Aorta (tissue), 5 donors: ENCODE measurements around the gene OR2W1. TPM values are rescaled to one million over a fixed set of nuclear protein-coding genes. Genes with fewer than 3 reads are reported as not detected.

Source experiments
- ATAC-seq: fragments of 200-7000 bp; cut with Tn5 transposase; one replicate; pipeline ENCODE4 v1.9.1; 2022; ENCODE audit warnings: moderate library complexity; ENCODE audit not compliant: low FRiP score
- DNase-seq, 2 donors: peaks; one replicate each; pipeline ENCODE4 v3.0.0-alpha.2; 2020
- H3K27ac ChIP-seq, 2 donors: one replicate each; pipeline ENCODE4 v1.5.1; 2013; ENCODE audit warnings: low read length in 2 of 2, mild to moderate bottlenecking in 2 of 2, moderate library complexity in 2 of 2, control low read depth in 1 of 2, inconsistent platforms in 1 of 2, low read depth in 1 of 2
- H3K27me3 ChIP-seq, 2 donors: one replicate each; pipeline ENCODE4 v1.6.1; 2013; ENCODE audit warnings: control low read depth in 1 of 2, low read length in 1 of 2, mild to moderate bottlenecking in 1 of 2, moderate library complexity in 1 of 2; ENCODE audit not compliant: insufficient read depth in 2 of 2, control insufficient read depth in 1 of 2
- H3K36me3 ChIP-seq, 2 donors: one replicate each; pipeline ENCODE4 v1.6.1; 2013; ENCODE audit warnings: control low read depth in 1 of 2, low read length in 1 of 2, mild to moderate bottlenecking in 1 of 2; ENCODE audit not compliant: insufficient read depth in 2 of 2, control insufficient read depth in 1 of 2
- H3K4me1 ChIP-seq, 2 donors: one replicate each; pipeline ENCODE4 v1.6.1; 2013; ENCODE audit warnings: low read length in 2 of 2, control low read depth in 1 of 2, mild to moderate bottlenecking in 1 of 2, moderate library complexity in 1 of 2; ENCODE audit not compliant: insufficient read depth in 2 of 2, control insufficient read depth in 1 of 2
- H3K4me3 ChIP-seq, 2 donors: one replicate each; pipeline ENCODE4 v1.5.1; 2013; ENCODE audit warnings: low read length in 2 of 2, control low read depth in 1 of 2, mild to moderate bottlenecking in 1 of 2
- H3K9me3 ChIP-seq: one replicate; pipeline ENCODE4 v1.6.1; 2013; ENCODE audit warnings: mild to moderate bottlenecking, low read length; ENCODE audit not compliant: control insufficient read depth
- WGBS, 2 donors: extraction: QIAGEN DNeasy Blood & Tissue Kit; methylation state at CpG; one replicate each; pipeline ENCODE4 v1.1.7; 2013; 5-methylcytosine and 5-hydroxymethylcytosine counted together
- intact Hi-C, 2 donors: fragments of 100-400 bp; cut with DNase I; formaldehyde crosslinking; loops; one replicate each; pipeline versions ENCODE4 v1.14.2 to v1.15.0; 2022
- polyA plus RNA-seq, 2 donors: library from polyadenylated mRNA; stranded (reverse); fragments of 200-250 nt; gene quantifications; one replicate each; pipeline ENCODE4 v1.2.3, GENCODE V29; 2013
- total RNA-seq, 2 donors: library from RNA; stranded (reverse); fragmentation: NEBNext Ultra II Directional; extraction: Animal tissue kit (Norgen Biotek cat#: 25700); gene quantifications; one replicate each; pipeline ENCODE4 v1.2.1, GENCODE V29; 2021
- donor health status: healthy with polysubstance abuse.
- donor health status: Bipolar disorder and iron deficiency.
- donor health status: DM: no; HTN: no; CAD: no.
- donor health status: DM: no; HTN: no; CAD: no.
- donor health status: DM: yes; HTN: yes; CAD: no.

The OR2W1 gene
- total and polyA plus RNA-seq, 4 donors = not detected

DNA sequence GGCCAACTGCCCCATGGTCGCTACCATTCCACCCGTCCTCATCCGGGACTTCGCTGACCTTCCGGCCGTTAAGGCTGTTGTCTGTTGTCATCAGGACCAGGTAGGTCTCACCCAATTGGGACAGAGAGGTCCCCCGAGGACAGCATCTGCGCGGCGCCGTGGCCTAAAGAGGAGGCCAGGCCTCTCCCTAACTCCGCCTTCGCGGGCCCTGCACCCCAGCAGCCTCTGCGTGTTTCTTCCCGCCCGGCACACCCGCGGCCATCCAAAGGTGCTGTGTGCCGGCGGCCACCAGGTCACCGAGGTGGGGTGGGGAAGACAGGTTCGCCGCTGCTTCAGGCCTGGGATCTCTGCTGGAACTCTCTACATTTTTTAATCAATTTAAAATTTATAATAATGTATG, 9.0 kb downstream of the OR2W1 start:
- no peak overlapping the region for H3K4me3 ChIP-seq
- ATAC-seq (no peak), DNase-seq (no peak)
- H3K27me3 ChIP-seq = no peaks in the 10 kb centered on the region
- intact Hi-C loops = no loop called here
- WGBS, 2 donors = 89 to 92% methylated on average over 24 of the region's 24 CpGs
- H3K4me1 ChIP-seq = no peaks in the 10 kb centered on the region
- no peaks in the 10 kb centered on the region for H3K36me3 ChIP-seq
- H3K9me3 ChIP-seq = no peaks in the 10 kb centered on the region
- H3K27ac ChIP-seq = no peak overlapping the region

- Histone ChIP-seq H3K36me3 (no peaks in the 10 kb centered on the region), H3K27ac (no peak overlapping the region), H3K4me3 (no peak overlapping the region), H3K9me3 (no peaks in the 10 kb centered on the region), H3K27me3 (no peaks in the 10 kb centered on the region), H3K4me1 (no peaks in the 10 kb centered on the region)
- WGBS, 2 donors = 86 to 88% methylated on average over 13 of the region's 13 CpGs
- DNase-seq = no peak
- ATAC-seq = no peak
- intact Hi-C loops = no loop called here
These were observed 16.2 kb downstream of the OR2W1 start for GRCh38 chr6:29028821-29029220.

DNA sequence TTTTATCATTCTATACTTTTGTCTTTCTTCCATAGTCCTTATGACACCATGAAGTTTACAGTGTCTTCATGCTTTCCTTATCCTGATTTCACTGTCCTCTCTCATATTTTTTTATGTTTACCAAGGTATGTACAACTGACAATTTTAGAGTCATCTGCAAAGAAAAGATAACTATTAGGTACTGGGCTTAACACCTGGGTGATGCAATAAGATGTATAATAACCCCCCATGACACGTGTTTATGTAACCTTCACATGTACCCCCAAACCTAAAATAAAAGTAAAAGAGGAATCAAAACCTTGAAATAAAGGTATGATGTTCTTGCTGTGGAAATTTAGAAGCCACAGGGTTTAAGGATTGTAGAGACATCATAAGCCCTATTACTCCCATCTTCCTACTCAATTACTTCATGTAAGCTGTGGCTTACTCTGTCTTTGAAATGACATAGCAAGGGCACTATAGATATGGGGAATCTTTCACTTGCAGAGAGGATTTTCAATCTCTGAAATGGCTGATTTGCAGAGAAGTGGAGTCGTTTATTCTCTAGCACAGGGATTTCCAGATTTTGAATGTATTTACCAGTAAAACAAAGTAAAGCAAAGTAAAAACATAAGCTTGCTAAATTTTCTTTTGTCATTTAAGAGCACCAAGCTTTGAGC, 18.9 kb downstream of the OR2W1 start:
- Histone ChIP-seq H3K27ac (no peak overlapping the region), H3K36me3 (no peaks in the 10 kb centered on the region), H3K27me3 (no peaks in the 10 kb centered on the region), H3K9me3 (no peaks in the 10 kb centered on the region), H3K4me3 (no peak overlapping the region), H3K4me1 (no peaks in the 10 kb centered on the region)
- DNase-seq (no peak), ATAC-seq (no peak)
- WGBS, 2 donors = 42 to 51% methylated on average over 2 of the region's 2 CpGs
- intact Hi-C loops = no loop called here

DNA sequence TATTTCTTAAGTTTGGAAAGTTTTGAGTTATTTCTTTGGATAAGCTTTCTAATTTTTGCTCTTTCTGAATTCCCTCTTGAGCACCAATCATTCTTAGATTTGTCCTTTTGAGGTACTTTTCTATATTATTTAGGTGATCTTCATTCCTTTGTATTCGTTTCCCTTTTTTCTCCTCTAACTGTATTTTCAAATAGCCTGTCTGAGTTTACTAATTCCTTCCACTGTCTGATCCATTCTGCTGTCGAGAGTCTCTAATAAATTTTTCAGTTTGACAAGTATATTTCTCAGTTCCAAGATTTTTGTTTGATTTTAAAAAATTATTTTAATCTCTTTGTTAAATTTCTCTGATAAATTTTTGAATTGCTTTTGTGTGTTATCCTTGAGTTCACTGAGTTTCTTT, 23.5 kb downstream of the OR2W1 start:
- Histone ChIP-seq H3K27me3 (no peaks in the 10 kb centered on the region), H3K36me3 (no peaks in the 10 kb centered on the region), H3K27ac (no peak overlapping the region), H3K4me3 (no peak overlapping the region), H3K4me1 (no peaks in the 10 kb centered on the region), H3K9me3 (no peaks in the 10 kb centered on the region)
- DNase-seq (no peak), ATAC-seq (no peak)
- intact Hi-C loops = no loop called here
- WGBS, 2 donors = 68 to 72% methylated on average over 2 of the region's 2 CpGs

GRCh38 chr6:29019629-29020028, 25.3 kb downstream of the OR2W1 start:
- ATAC-seq (no peak), DNase-seq (no peak)
- Histone ChIP-seq H3K9me3 (no peaks in the 10 kb centered on the region), H3K36me3 (no peaks in the 10 kb centered on the region), H3K4me1 (no peaks in the 10 kb centered on the region), H3K4me3 (no peak overlapping the region), H3K27ac (no peak overlapping the region), H3K27me3 (no peaks in the 10 kb centered on the region)
- intact Hi-C loops = loop anchor here in 1 of 2 donors (5.0 kb wide), 2 partner anchors 182 to 332 kb away; no protein-coding TSS in a partner anchor
- 60 to 63% methylated on average over 2 of the region's 2 CpGs for WGBS, 2 donors

GRCh38 chr6:29017428-29017802, 27.6 kb downstream of the OR2W1 start:
- no peaks in the 10 kb centered on the region for H3K27me3 ChIP-seq
- H3K36me3 ChIP-seq = no peaks in the 10 kb centered on the region
- no peak for ATAC-seq

DNA sequence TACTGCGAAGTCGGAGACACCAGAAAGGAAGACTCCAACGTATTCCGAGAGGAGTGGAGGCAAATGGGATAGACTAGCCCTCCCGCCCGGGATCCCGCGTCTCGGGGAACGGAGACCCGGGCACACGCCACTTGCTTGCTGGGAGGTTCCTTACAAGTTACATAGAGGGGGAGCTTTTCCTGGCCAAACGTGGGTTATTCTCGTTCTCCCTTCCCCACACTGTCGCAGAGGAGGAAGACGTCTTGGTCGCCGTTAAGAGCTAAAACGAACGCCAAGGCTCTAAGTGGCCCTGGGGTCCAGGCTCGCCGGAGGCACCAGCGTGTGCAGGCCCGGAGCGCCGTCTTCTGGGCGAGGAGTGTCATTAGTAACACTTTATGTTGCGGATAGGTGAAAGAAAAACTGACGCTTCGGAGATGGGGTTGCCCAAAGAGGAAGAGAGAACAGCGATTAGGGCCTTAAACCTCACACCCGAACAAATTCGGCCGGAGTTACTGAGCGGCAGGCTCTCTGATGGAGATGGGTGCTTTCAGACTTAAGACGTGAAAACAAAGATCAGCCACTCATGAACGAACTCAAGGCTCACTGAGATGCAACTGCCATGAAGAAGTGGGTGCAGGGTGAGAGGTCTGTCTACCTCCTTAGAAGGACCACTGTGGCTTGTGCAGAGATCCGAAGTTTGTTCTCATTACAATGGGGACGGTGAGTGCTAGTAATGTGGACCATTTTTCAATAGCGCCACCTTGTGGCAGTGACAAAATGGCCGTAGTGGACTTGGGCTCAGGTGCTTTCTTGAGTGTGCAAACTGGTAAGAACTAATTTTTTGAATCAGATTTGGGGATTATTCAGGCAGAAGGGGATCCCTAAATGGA, 28.2 kb downstream of the OR2W1 start:
- intact Hi-C loops = loop anchor here (1.0 to 5.0 kb wide), 4 partner anchors 179 to 330 kb away; no protein-coding TSS in a partner anchor
- ATAC-seq = peak; percentile 93
- WGBS, 2 donors = 0% methylated on average over 41 of the region's 41 CpGs
- no peaks in the 10 kb centered on the region for H3K36me3 ChIP-seq
- no peak overlapping the region for H3K27ac ChIP-seq
- H3K4me3 ChIP-seq = peak overlapping the region; percentile 7 to 64
- H3K9me3 ChIP-seq = no peaks in the 10 kb centered on the region
- H3K27me3 ChIP-seq = no peaks in the 10 kb centered on the region
- no peaks in the 10 kb centered on the region for H3K4me1 ChIP-seq
- DNase-seq = peak; percentile 78 to 89

More at GRCh38 chr6:29017428-29017802, 27.6 kb downstream of the OR2W1 start:
- intact Hi-C loops = loop anchor here (1.0 to 5.0 kb wide), 3 partner anchors 180 to 330 kb away; no protein-coding TSS in a partner anchor
- Histone ChIP-seq H3K9me3 (no peaks in the 10 kb centered on the region), H3K4me3 (no peak overlapping the region), H3K4me1 (no peaks in the 10 kb centered on the region), H3K27ac (no peak overlapping the region)
- DNase-seq = no peak
- WGBS, 2 donors = 31 to 32% methylated on average over 3 of the region's 3 CpGs

DNA sequence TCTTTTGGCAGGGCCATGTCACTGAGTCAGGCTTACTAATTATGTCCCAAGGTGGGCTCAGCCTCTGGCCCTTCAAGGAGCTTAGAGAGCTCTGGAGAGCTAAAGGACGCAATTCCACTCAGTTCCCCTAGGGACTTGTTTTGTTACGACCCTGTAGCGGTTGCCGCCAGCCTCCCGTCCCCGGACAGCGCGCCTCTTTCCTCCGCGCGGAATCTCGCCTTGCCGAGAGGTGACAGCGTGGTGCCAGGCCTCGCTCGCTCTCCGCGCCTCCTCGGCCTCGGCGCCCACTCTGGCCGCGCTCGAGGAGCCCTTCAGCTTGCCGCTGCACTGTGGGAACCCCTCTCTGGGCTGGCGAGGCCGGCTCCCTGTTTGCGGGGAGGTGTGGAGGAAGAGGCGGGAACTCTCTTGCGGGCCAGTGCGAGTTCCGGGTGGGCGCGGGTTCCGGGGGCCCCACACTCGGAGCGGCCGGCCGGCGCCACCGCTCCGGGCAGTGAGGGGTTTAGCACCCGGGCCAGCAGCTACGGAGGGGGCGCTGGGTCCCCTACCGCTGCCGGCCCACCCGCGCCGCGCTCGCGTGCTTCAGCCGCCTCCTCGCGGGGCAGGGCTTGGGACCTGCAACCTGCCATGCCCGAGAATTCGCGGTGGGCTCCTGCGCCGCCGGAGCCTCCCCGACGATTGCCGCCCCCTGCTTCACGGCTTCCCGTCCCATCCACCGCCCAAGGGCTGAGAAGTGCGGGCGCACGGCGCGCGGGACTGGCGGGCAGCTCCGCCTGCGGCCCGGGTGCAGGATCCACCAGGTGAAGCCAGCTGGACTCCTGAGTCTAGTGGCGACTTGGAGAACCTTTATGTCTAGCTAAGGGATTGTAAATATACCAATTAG, 30.0 kb downstream of the OR2W1 start:
- H3K27ac ChIP-seq = no peak overlapping the region
- intact Hi-C loops = loop anchor here (5.0 kb wide), 3 partner anchors 73 to 328 kb away; no protein-coding TSS in a partner anchor
- ATAC-seq (no peak), DNase-seq (peak in 1 of 2 donors; percentile 73)
- H3K27me3 ChIP-seq = no peaks in the 10 kb centered on the region
- peak overlapping the region in 1 of 2 donors; percentile 18 for H3K4me3 ChIP-seq
- H3K4me1 ChIP-seq = no peaks in the 10 kb centered on the region
- H3K9me3 ChIP-seq = no peaks in the 10 kb centered on the region
- no peaks in the 10 kb centered on the region for H3K36me3 ChIP-seq
- 42 to 46% methylated on average over 79 of the region's 79 CpGs for WGBS, 2 donors
